ENCODE data around the gene TRIM9. TPM values are rescaled to one million over a fixed set of nuclear protein-coding genes. Genes with fewer than 3 reads are reported as not detected.

Gene TRIM9
- total RNA-seq, 1 experiment from 2014 or later, result 0.44 TPM

DNA sequence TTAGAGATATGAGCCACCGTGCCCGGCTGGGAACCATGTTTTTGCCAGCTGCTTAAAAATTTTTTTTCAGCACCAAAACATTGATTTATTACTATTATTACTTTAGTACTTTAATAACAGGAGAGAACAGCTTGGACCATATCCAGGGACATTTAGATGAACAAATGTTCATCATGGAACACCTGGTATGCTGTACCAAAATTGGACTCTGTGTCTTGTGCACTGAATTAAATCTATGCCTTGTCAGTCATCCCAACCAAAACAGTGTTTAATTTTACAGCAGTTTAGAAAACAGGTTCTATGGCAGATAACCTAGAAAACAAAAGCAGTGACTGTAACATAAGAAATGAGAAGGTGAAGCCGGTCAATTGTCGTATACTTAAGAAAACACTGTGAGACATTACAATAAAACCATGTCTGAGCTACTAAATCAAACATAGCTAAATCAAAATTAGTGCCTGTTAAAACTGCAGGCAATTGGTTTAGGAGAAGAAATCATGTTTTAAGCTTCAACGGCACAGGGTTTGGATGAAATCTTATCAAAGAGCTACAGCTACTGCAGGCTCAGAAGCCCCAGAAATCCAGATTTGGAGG is 92.4 kb downstream of the TRIM9 start:
- Histone ChIP-seq H3K9me3 (ENCODE audit: control insufficient read depth, insufficient read depth, low read depth, low read length) (no peaks in the 10 kb centered on the region), H3K36me3 (ENCODE audit: control insufficient read depth, insufficient read depth, low read length) (no peaks in the 10 kb centered on the region), H3K4me3 (ENCODE audit: low read depth in 2 of 2, low read length in 2 of 2) (no peak overlapping the region), H3K27me3 (ENCODE audit: control insufficient read depth, insufficient read depth, low read length) (no peaks in the 10 kb centered on the region), H3K27ac (ENCODE audit: low read length) (no peak overlapping the region), H3K4me1 (ENCODE audit: control insufficient read depth, insufficient read depth, low read length) (peaks cover 3% of the 10 kb centered on the region; the same call in 1 of the 2 replicates)
- intact Hi-C loops (cut with micrococcal nuclease; ENCODE audit: unreplicated experiment), result no loop called here
- BruUV-seq (replicated peaks), result no TSS peak
- no peak for ATAC-seq
- no peak for DNase-seq (ENCODE audit: low read depth, low spot score)
- TF ChIP-seq, protein P1, sequence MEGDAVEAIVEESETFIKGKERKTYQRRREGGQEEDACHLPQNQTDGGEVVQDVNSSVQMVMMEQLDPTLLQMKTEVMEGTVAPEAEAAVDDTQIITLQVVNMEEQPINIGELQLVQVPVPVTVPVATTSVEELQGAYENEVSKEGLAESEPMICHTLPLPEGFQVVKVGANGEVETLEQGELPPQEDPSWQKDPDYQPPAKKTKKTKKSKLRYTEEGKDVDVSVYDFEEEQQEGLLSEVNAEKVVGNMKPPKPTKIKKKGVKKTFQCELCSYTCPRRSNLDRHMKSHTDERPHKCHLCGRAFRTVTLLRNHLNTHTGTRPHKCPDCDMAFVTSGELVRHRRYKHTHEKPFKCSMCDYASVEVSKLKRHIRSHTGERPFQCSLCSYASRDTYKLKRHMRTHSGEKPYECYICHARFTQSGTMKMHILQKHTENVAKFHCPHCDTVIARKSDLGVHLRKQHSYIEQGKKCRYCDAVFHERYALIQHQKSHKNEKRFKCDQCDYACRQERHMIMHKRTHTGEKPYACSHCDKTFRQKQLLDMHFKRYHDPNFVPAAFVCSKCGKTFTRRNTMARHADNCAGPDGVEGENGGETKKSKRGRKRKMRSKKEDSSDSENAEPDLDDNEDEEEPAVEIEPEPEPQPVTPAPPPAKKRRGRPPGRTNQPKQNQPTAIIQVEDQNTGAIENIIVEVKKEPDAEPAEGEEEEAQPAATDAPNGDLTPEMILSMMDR (IDR thresholded peaks at IDR 0.05), result no peak
- TF ChIP-seq SIN3A (IDR thresholded peaks at IDR 0.05; ENCODE audit: borderline replicate concordance, insufficient read depth, low read depth, low read length), result no peak
- TF ChIP-seq, protein P2, sequence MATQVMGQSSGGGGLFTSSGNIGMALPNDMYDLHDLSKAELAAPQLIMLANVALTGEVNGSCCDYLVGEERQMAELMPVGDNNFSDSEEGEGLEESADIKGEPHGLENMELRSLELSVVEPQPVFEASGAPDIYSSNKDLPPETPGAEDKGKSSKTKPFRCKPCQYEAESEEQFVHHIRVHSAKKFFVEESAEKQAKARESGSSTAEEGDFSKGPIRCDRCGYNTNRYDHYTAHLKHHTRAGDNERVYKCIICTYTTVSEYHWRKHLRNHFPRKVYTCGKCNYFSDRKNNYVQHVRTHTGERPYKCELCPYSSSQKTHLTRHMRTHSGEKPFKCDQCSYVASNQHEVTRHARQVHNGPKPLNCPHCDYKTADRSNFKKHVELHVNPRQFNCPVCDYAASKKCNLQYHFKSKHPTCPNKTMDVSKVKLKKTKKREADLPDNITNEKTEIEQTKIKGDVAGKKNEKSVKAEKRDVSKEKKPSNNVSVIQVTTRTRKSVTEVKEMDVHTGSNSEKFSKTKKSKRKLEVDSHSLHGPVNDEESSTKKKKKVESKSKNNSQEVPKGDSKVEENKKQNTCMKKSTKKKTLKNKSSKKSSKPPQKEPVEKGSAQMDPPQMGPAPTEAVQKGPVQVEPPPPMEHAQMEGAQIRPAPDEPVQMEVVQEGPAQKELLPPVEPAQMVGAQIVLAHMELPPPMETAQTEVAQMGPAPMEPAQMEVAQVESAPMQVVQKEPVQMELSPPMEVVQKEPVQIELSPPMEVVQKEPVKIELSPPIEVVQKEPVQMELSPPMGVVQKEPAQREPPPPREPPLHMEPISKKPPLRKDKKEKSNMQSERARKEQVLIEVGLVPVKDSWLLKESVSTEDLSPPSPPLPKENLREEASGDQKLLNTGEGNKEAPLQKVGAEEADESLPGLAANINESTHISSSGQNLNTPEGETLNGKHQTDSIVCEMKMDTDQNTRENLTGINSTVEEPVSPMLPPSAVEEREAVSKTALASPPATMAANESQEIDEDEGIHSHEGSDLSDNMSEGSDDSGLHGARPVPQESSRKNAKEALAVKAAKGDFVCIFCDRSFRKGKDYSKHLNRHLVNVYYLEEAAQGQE (IDR thresholded peaks at IDR 0.05; ENCODE audit: insufficient read depth in 1 of 2, low read depth in 2 of 2, low read length in 1 of 2), result no peak
- TF ChIP-seq TCF7L2 (IDR thresholded peaks at IDR 0.05; ENCODE audit: low read depth, low read length), result no peak
- TF ChIP-seq POLR2AphosphoS5 (IDR thresholded peaks at IDR 0.05; ENCODE audit: low read depth, low read length), result no peak
- POLR2A ChIA-PET, result no interaction called here
- CTCF ChIA-PET, result no interaction called here
- in situ Hi-C loops (cut with HindIII; ENCODE audit: low pct_unique_long_range_greater_than_20kb, low sequenced_read_pairs), result no loop called here

GRCh38 chr14:51000566-51000965 is 94.3 kb downstream of the TRIM9 start:
- Histone ChIP-seq H3K4me3 (ENCODE audit: low read depth in 2 of 2, low read length in 2 of 2) (no peak overlapping the region), H3K27me3 (ENCODE audit: control insufficient read depth, insufficient read depth, low read length) (no peaks in the 10 kb centered on the region), H3K9me3 (ENCODE audit: control insufficient read depth, insufficient read depth, low read depth, low read length) (no peaks in the 10 kb centered on the region), H3K27ac (ENCODE audit: low read length) (no peak overlapping the region), H3K4me1 (ENCODE audit: control insufficient read depth, insufficient read depth, low read length) (peaks cover 3% of the 10 kb centered on the region; the same call in 1 of the 2 replicates), H3K36me3 (ENCODE audit: control insufficient read depth, insufficient read depth, low read length) (no peaks in the 10 kb centered on the region)
- intact Hi-C loops (cut with micrococcal nuclease; ENCODE audit: unreplicated experiment) (no loop called here), in situ Hi-C loops (cut with HindIII; ENCODE audit: low pct_unique_long_range_greater_than_20kb, low sequenced_read_pairs) (no loop called here)
- DNase-seq (ENCODE audit: low read depth, low spot score) (no peak), ATAC-seq (no peak)
- CTCF ChIA-PET, result no interaction called here
- POLR2A ChIA-PET, result no interaction called here
- TF ChIP-seq POLR2AphosphoS5 (IDR thresholded peaks at IDR 0.05; ENCODE audit: low read depth, low read length) (no peak), TCF7L2 (IDR thresholded peaks at IDR 0.05; ENCODE audit: low read depth, low read length) (no peak), SIN3A (IDR thresholded peaks at IDR 0.05; ENCODE audit: borderline replicate concordance, insufficient read depth, low read depth, low read length) (no peak)
- TF ChIP-seq, protein P1 (IDR thresholded peaks at IDR 0.05), result no peak
- TF ChIP-seq, protein P2 (IDR thresholded peaks at IDR 0.05; ENCODE audit: insufficient read depth in 1 of 2, low read depth in 2 of 2, low read length in 1 of 2), result no peak
- no TSS peak for BruUV-seq (replicated peaks)

All from Panc1 (cell line).